HG03558 (cell line): ENCODE data around the gene BCLAF1.
A peak's percentile ranks its signal among the peaks of the same experiment; 100 is the strongest.

Experiments used
- ATAC-seq: cut with Tn5 transposase; IDR thresholded peaks from one replicate; pipeline ENCODE4 v1.9.1; 2021; ENCODE audit warnings: moderate number of reproducible peaks; ENCODE audit not compliant: unreplicated experiment; ENCODE audit errors: extremely low read depth

The BCLAF1 gene

GRCh38 chr6:136289579-136290409 is at the start of gene BCLAF1:
Gene BCLAF1, minus strand, starts transcription at chr6:136289846. Its CDS starts 9,980 bp downstream, at chr6:136279866.
- ATAC-seq, result peak; percentile 95

GRCh38 chr6:136338486-136338885 is 48.8 kb upstream of the BCLAF1 start:
- no peak for ATAC-seq

- no peak for ATAC-seq
Measured at GRCh38 chr6:136337606-136338005, 48.0 kb upstream of the BCLAF1 start.

- ATAC-seq, result no peak
Measured at GRCh38 chr6:136337121-136337520, 47.5 kb upstream of the BCLAF1 start.

- no peak for ATAC-seq
Measured at GRCh38 chr6:136335736-136336363, 46.2 kb upstream of the BCLAF1 start.

GRCh38 chr6:136334853-136335252 is 45.2 kb upstream of the BCLAF1 start:
- no peak for ATAC-seq

GRCh38 chr6:136334465-136334846 is 44.8 kb upstream of the BCLAF1 start:
- ATAC-seq, result no peak

- ATAC-seq, result no peak
Measured at GRCh38 chr6:136333824-136334464, 44.3 kb upstream of the BCLAF1 start.

- ATAC-seq, result no peak
Measured at GRCh38 chr6:136331461-136331860, 41.8 kb upstream of the BCLAF1 start.

GRCh38 chr6:136330634-136331033 is 41.0 kb upstream of the BCLAF1 start:
- no peak for ATAC-seq

- no peak for ATAC-seq
Measured at GRCh38 chr6:136326038-136326553, 36.5 kb upstream of the BCLAF1 start.

- ATAC-seq, result no peak
Measured at GRCh38 chr6:136324686-136325380, 35.2 kb upstream of the BCLAF1 start.

GRCh38 chr6:136323431-136324112 is 33.9 kb upstream of the BCLAF1 start:
- no peak for ATAC-seq

- ATAC-seq, result no peak
Measured at GRCh38 chr6:136319732-136320131, 30.1 kb upstream of the BCLAF1 start.

GRCh38 chr6:136318676-136319075 is 29.0 kb upstream of the BCLAF1 start:
- ATAC-seq, result no peak

GRCh38 chr6:136317971-136318370 is 28.3 kb upstream of the BCLAF1 start:
- ATAC-seq, result no peak

- no peak for ATAC-seq
Measured at GRCh38 chr6:136317021-136317694, 27.5 kb upstream of the BCLAF1 start.

- ATAC-seq, result no peak
Measured at GRCh38 chr6:136315594-136315993, 25.9 kb upstream of the BCLAF1 start.

GRCh38 chr6:136312975-136313374 is 23.3 kb upstream of the BCLAF1 start:
- ATAC-seq, result no peak
